IPS DF 19.7 (cell line): ENCODE measurements around the gene PTPRU.
"Not testable (repeated sequence)": the region's sequence is repeated elsewhere in the genome, so short reads cannot be mapped to it uniquely, and the experiment has no call there.

Experiments
- DNase-seq: peaks from one replicate; pipeline ENCODE4 v3.0.0-alpha.2; 2013; ENCODE audit warnings: low read depth, low spot score

Gene PTPRU

DNA sequence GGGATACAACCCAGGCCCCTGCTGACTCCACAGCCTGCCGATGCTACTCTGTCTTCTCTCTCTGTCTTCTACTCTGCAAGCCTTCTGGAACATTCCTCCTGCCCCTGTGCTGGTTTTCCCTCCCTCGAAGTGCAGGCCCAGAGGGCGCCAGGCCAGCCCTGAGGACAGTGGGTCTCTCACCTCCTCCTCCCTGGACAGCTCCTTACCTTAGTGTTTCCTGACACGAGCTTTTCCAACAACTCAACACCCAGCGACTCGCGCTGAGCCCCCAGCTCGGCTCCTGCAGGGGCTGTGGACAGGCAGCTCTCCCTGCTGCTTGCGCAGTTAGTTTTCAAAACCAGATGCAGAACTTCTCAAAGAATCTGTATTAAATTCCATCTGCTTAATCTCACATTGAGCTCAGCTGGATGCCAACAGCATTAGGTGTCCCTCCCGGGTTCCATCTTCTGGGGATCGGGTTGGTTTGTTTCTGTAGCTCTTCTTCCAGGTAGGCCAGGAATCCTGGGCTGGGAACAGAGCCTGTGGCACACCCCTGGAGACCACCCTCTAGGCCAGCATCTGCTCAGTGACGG, 54.2 kb downstream of the PTPRU start:
- no peak for DNase-seq

DNA sequence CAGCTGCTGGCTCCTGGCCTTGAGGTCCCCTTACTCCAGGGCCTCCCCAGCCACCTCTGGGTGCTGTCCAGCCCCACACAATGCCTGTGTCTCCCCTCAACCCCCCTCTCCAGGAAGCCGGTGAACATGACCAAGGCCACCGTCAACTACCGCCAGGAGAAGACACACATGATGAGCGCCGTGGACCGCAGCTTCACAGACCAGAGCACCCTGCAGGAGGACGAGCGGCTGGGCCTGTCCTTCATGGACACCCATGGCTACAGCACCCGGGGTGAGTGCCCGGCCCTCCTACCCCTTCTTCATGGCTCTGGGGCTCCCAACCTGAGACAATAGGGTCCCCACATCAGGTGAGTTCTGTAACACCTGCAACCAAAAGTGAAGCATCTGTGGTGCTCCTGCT, 55.4 kb downstream of the PTPRU start:
- DNase-seq: no peak

DNA sequence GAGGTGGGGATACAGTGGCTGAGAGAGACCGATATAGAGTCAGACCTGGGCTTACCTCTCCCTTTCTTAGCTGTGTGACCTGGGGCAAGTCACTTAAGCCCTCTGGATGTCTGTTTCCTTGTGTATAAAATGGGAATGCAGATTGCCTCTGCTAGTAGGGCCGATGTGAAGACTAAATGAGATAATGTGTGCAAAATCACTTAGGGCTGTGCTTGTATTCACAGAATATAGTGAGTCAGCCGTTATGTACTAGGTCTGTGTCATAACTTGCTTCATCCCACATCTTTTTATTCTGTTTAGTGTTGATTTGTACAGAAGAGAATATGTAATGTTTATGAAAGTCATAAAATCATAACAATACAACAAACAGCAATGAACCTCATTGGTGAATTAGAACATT, 56.0 kb downstream of the PTPRU start:
- DNase-seq: no peak

DNA sequence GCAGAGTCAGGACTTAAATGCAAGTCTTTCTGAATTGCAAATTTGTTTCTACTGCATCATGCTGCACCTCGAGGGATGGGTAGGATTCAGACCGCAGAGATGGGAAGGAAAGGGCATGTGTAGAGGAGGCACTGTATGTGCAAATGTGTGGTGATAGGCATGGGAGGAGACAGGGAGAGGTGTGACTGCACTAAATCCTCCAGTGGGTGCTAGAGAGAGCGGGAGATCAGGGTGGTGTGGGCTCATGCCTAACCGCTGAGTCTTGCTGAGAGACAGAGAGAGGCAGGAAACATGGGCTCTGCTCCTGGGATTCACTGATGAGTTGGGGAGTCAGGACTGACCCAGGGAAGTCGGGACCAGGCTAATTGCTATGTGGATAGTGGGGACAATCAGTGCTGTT, 61.1 kb downstream of the PTPRU start:
- no peak for DNase-seq

DNA sequence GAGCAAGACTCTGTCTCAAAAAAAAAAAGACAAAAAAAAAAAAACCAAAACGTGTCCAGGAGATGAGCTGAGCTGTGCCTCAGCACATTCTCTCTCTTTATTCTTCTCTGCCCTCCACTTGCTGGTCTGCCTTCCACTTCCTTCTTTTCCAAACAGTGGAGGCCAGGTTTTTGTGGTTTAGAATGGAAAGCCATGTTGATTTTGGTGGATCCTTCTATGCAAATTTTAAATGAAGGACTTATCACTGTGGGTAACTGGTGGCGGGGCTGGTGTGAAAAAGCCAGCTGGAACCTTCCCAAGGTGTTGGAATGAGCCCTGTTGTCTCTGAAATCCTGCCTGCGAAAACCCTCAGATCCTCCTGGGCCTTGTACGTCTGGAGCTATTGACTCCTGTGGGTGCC, 61.9 kb downstream of the PTPRU start:
- DNase-seq: no peak

DNA sequence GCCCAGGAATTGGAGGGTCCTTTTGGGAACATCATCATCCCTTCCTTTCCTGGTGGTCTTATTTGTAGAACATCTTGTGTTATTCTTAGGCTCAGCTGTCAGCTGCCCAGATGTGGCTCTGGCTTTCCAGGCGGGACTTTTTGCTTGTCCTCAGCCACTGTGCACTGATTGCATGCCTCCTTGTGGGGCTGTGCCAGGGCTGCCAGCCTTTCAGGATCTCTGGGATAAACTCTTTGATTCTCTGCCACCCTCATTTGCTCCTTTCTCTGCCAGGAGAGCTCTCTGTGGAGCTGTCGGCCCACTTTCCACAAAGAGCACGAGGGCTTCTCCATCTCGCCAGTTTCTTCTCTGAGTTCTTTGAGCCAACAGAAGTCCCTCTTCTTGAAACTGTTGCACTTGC, 63.1 kb downstream of the PTPRU start:
- no peak for DNase-seq

DNA sequence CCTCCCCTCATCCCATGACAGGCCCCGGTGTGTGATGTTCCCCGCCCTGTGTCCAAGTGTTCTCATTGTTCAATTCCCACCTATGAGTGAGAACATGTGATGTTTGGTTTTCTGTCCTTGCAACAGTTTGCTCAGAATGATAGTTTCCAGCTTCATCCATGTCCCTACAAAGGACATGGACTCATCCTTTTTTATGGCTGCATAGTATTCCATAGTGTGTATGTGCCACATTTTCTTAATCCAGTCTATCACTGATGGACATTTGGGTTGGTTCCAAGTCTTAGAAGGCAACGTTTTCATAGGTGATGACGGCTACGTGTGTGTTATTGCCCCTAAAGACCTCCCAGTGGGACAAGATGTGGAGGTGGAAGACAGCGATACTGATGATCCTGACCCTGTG, 65.4 kb downstream of the PTPRU start:
- DNase-seq: not testable (repeated sequence)

DNA sequence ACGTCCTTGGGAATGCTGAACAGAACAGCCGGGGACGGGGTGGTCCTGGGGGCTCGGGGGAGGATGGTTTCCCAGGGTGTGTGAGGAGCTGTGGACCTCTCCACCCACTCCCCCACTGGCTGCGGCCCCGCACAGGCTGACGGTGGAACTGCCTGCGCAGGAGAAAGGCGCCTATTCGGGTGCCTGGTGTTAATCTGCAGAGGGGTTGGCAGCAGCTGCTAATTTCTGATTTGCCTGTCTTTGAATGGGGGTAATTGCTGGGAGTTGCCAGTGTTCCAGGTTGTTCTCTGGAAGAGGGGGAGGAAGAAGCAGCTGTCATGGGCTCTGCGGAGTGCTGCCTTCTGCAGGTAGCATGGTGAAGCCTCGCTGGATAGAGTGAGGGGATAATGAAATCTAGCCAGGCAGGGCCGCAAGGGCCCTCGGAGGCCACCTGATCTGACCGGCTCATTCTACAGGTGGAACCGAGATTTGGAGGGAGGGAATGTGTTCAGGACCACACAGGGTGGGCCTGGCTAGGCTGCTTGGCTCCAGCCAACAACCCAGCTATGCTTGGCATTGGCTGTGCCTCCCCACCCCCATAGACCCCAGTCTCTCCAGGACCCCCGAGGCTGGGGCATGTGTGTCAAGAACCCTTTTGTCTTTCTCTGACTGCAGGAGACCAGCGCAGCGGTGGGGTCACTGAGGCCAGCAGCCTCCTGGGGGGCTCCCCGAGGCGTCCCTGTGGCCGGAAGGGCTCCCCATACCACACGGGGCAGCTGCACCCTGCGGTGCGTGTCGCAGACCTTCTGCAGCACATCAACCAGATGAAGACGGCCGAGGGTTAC, 67.1 kb downstream of the PTPRU start:
- no peak for DNase-seq

DNA sequence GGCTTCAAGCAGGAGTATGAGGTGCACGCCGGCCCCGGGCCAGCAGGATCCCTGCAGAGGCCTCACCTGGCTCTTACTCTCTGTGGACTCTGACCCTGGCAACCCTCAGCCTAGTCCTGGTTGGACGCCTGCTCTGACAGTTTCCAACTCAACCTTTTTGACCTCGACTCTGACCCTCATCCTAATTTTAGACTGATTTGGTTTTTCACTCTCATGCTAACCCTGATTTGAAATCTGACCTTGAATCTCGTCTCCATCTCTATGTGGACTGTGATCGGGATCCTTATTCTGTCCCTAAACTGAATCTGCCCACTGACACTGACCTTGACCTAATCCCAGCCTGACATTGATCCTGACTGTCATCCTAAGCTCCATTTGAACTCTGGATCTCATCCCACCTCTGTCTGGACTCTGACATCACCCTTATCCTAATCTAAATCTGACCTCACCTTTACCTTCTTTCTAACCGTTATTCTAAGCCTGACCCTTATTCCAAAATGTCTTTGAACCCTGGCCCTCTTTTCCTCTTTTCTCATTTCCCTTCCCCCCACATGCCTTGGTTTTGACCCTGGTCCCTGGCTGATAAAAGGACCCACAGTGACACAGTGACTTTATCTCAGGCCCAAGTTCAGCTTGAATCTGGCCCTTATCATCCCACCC, 67.8 kb downstream of the PTPRU start:
- DNase-seq: no peak

DNA sequence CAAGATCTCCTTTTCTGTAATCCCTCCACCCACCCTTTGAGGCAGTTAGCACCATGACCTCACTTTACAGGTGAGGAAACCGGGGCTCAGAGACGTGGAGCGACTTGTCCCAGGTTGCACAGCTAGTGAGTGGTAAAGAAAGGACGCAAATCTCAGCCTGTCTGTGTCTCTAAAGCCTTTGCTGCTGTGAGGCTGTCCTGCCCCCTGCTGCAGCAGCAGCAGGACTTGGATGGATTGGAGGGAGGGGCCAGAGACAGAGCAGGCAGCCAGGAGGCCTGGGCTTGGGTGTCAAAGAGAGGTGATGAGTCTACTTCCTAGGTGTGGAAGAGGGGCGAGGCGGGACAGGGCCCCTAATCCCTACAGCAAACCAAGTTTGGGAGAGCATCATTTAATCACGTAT, 69.6 kb downstream of the PTPRU start:
- DNase-seq: no peak

DNA sequence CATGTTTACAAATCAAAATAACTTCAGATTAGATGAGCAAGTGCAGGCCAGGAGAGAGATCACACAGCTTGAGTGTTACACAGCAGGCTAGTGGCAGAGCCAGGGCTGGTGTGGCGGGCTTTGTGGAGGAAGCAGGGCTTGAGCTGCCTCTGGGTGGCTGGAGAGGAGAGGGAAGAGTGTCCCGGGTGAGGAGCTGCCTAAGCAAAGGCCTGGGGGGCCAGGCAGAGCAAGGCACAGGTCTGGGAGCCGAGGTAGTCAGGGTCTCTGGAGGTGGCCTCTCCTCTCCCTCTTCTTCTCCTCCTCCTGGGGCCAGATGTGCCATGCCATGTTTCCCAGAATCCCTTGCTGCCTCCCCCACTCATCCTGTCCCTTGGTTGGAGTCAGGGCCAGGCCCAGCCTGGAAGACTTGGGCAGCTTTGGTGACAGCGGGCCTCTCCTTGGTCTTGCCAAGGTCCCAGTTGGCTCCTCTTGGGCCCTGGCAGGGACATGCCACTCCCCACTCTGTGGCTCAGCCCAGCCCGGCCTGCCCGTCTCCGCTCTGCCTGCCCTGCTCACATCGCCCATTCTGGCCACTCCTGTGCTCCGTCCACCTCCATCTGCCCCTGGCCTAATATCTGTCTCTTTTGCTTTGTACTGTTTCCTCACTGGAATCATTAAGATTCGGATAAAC, 70.3 kb downstream of the PTPRU start:
- DNase-seq: no peak

DNA sequence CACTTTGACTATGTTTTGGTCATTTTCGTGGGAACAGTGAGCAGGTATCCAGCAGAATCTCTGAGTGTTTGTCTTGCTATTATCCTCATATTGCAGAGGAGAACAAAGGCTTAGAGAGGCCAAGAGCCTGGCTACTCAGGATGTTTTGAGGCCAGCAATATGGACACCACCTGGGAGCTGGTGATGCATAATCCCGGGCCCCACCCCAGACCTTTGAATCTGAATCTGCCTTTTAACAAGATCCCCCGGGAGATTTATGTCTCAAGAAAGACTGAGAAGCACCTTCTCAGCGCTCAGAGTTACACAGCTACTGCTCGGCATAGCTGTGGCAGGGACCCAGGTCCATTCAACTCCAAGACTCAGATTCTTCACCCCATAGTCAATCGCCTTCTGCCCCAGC, 72.8 kb downstream of the PTPRU start:
- no peak for DNase-seq

DNA sequence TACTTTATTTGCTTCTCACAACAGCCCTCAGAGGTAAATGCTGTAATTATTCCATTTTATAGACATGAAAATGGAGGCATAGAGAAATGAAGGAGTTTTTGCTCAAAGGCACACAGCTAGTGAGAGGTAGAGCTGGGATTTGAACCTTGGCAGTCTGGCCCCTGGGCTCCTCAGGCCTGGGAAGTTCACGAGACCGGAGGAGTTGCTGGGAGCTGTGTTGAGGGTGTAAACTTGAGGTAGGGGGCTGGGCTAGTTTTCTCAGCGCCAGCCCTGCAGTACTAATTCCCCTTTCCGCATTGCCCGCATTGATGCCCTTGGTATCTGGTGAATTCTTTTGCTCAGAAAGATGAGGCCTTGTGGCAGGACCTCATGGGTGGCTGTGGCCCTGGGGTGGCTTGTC, 73.3 kb downstream of the PTPRU start:
- DNase-seq: no peak

DNA sequence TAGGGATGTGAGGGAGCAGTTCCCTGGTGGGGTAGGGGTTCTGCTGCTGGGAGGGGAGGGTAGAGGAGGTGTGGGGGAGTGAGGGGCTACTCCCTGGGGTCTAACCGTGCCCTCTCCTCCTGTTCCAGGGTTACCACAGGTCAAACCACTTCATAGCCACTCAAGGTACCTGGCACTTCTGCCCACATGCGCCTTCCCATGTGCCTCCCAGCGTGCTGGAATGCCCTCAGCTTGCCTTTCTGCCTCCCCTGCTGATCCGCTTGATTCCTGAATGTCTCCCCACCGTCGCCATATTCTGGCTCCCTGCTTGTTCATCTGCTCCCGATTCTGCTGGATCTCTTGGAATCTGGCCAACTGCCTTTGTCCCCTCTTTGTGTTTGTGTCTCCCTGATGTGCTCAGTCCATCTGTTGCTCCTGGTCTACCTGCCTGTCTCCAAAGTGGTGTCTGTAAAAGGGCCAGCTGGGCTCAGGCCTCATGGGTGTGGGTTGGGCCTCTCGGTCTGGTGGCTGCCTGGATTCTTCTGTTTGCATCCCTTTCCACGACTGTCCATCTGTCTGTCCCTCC, 74.4 kb downstream of the PTPRU start:
- no peak for DNase-seq

DNA sequence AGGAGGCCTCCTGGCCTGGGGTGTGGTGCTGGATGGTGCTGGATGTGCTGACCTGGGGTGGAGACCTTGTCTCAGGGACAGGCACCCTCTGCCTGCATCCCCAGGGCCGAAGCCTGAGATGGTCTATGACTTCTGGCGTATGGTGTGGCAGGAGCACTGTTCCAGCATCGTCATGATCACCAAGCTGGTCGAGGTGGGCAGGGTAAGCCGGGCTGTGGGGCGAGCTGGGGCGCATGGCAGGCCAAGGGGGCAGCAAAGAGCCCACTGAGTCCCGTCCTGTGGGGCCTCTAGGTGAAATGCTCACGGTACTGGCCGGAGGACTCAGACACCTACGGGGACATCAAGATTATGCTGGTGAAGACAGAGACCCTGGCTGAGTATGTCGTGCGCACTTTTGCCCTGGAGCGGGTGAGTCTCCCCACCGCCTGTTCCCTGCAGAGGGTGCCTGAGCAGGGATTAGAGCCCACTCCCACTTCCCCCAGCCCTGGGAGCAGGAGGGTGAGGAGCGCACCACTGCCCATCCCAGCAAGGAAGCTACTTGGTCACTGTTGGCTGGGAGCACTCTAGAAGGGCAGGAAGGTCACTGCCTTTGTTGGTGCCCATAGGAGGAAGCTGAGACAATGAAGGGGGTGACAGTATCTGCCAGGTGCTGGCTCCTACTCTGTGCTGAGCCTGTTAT, 75.2 kb downstream of the PTPRU start:
- DNase-seq: no peak

DNA sequence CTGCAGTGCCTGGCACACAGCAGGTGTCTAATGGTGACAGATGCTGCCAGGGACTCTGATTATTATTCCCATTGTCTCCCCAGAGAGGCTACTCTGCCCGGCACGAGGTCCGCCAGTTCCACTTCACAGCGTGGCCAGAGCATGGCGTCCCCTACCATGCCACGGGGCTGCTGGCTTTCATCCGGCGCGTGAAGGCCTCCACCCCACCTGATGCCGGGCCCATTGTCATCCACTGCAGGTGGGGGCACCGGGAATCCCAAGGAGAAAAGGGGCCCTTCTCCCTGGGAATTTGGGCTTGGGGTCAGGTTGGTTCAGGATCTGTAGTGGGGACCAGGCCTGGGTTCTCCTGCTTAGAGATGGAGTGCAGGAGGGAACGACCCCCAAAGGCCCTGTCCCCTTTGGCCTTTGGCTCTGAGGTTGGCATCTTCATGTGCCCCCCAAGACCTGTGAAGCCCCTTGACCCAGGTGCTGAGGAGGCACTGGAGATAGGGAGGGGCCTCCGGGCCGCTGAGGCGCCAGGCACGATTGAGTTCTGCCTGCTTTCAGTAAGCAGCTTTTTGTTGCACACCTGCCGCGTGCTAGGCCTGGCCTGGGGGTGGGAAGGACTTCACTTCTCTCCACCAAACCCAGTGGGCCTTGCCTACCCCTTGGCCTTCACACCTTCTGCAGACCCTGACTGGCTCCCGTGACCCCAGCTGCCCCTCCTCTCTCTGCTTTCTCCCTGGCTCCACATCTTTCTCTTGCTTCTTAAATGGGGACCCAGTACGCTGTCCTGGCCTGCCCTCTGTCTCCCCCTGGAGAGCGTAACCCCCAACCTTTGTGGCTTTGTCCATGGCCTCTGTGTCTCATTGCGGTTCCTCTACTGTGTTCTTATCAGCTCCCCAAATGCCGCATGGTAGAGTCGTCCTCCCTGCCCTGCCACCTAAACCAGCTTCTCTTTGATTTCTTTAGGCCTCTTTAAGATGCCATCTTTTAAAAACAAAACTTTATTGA, 76.4 kb downstream of the PTPRU start:
- no peak for DNase-seq

DNA sequence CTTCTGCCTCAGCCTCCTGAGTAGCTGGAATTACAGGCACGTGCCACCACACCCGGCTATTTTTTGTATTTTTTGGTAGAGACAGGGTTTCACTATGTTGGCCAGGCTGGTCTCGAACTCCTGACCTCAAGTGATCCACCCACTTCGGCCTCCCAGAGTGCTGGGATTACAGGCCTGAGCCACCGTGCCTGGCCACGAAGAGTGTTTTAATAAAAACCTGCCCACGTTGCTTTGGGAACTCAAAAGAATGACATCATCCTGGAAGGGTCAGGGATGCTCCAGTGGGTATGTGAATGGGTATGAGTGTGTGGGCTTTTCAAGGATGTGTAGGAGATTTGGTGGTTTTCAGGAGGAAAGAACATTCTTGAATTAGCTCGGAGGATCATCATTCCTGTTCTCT, 78.4 kb downstream of the PTPRU start:
- not testable (repeated sequence) for DNase-seq

DNA sequence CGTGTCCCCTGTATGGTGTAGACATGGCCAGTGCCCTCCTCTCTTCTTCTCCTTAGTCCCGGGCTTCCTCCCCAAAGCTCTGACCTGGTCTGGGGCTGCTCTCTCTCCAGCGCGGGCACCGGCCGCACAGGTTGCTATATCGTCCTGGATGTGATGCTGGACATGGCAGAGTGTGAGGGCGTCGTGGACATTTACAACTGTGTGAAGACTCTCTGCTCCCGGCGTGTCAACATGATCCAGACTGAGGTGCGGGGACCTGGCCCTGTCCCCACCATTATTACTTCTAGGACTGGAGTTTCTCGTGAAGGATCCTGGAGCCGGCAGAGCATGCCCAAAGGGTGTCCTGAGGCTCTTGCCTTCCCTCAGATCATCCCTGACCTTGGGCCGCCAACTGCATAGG, 78.9 kb downstream of the PTPRU start:
- no peak for DNase-seq

DNA sequence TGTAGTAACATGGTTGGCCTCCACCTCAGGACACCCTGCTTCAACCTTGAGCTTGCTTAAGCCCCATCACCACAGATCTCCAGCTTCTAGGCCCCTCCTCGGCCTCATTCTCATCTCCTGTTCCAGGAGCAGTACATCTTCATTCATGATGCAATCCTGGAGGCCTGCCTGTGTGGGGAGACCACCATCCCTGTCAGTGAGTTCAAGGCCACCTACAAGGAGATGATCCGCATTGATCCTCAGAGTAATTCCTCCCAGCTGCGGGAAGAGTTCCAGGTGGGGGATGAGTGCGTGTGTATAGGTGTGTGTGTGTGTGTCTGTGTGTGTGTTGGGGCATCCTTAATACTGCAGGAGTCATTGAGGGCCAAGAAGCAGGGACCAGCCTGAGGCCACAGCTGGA, 79.6 kb downstream of the PTPRU start:
- DNase-seq: no peak
